Natural killer cell (primary cell): ENCODE results near the gene MIEN1. TPM values are rescaled to one million over a fixed set of nuclear protein-coding genes. Genes with fewer than 3 reads are reported as not detected.

Experiments
- ATAC-seq, 3 donors: fragments of 150-1000 bp in 2 of 3; fragments of 200-7000 bp in 1 of 3; cut with Tn5 transposase; 1 replicate in 1 of 3; 2 replicates in 2 of 3; pipeline ENCODE4 v1.10.0; 2021; ENCODE audit warnings: mild to moderate bottlenecking in 2 of 3, moderate library complexity in 2 of 3
- DNase-seq, 2 donors: peaks; one replicate each; pipeline versions ENCODE4 v3.0.0 to v3.0.0-alpha.2; 2013 to 2021; ENCODE audit warnings: mixed read lengths in 1 of 2
- H3K27ac ChIP-seq: one replicate; pipeline ENCODE4 v1.5.1; 2013; ENCODE audit warnings: mild to moderate bottlenecking, low read length
- H3K27me3 ChIP-seq: one replicate; pipeline ENCODE4 v1.6.1; 2013; ENCODE audit warnings: low read length; ENCODE audit not compliant: control insufficient read depth, insufficient read depth
- H3K36me3 ChIP-seq: one replicate; pipeline ENCODE4 v1.6.1; 2013; ENCODE audit warnings: low read length; ENCODE audit not compliant: control insufficient read depth, insufficient read depth
- H3K4me1 ChIP-seq: one replicate; pipeline ENCODE4 v1.6.1; 2013; ENCODE audit warnings: low read length; ENCODE audit not compliant: control insufficient read depth, insufficient read depth
- H3K4me3 ChIP-seq: one replicate; pipeline ENCODE4 v1.5.1; 2013; ENCODE audit warnings: low read length
- H3K9me3 ChIP-seq: one replicate; pipeline ENCODE4 v1.6.1; 2013; ENCODE audit warnings: low read length; ENCODE audit not compliant: control insufficient read depth, insufficient read depth
- H3K27ac Mint-ChIP-seq, 2 donors: one replicate each; pipeline ENCODE4 v1.8.0; 2022; ENCODE audit warnings: mild to moderate bottlenecking in 2 of 2, mixed read lengths in 2 of 2, moderate library complexity in 1 of 2
- H3K27me3 Mint-ChIP-seq, 2 donors: one replicate each; pipeline ENCODE4 v1.8.0; 2022; ENCODE audit warnings: low read depth in 2 of 2, mixed read lengths in 2 of 2
- H3K36me3 Mint-ChIP-seq: one replicate; pipeline ENCODE4 v1.8.0; 2022; ENCODE audit warnings: mixed read lengths
- H3K4me1 Mint-ChIP-seq, 2 donors: one replicate each; pipeline ENCODE4 v1.8.0; 2022; ENCODE audit warnings: mixed read lengths in 2 of 2
- H3K4me3 Mint-ChIP-seq: one replicate; pipeline ENCODE4 v1.8.0; 2022; ENCODE audit warnings: mild to moderate bottlenecking, moderate library complexity, mixed read lengths
- H3K9me3 Mint-ChIP-seq, 2 donors: one replicate each; pipeline ENCODE4 v1.8.0; 2022; ENCODE audit warnings: mixed read lengths in 2 of 2
- WGBS: methylation state at CpG from one replicate; pipeline ENCODE4 v1.1.7; 2013; ENCODE audit warnings: missing lambda C conversion rate; ENCODE audit not compliant: insufficient coverage; 5-methylcytosine and 5-hydroxymethylcytosine counted together
- intact Hi-C: fragments of 100-400 bp; cut with micrococcal nuclease; formaldehyde crosslinking; loops from one replicate; pipeline ENCODE4 v1.14.2; 2022
- total RNA-seq, 4 donors: library from RNA; stranded (reverse); fragments of 120-200 nt in 1 of 4; gene quantifications; one replicate each; pipeline versions ENCODE4 v1.2.3 to v1.2.4, GENCODE V29; 2013 to 2022
- TF ChIP-seq, protein P1 (sequence below): fragments of 200-600 bp; IDR thresholded peaks from one replicate; pipeline ENCODE4 v1.8.0; 2022; ENCODE audit warnings: antibody characterized with exemption

MIEN1 gene
- total RNA-seq, 3 donors from 2014 or later (not counting 1 experiment from before 2014, with no cell fraction given), result 48.8 to 55.2 (median 51.6) TPM

DNA sequence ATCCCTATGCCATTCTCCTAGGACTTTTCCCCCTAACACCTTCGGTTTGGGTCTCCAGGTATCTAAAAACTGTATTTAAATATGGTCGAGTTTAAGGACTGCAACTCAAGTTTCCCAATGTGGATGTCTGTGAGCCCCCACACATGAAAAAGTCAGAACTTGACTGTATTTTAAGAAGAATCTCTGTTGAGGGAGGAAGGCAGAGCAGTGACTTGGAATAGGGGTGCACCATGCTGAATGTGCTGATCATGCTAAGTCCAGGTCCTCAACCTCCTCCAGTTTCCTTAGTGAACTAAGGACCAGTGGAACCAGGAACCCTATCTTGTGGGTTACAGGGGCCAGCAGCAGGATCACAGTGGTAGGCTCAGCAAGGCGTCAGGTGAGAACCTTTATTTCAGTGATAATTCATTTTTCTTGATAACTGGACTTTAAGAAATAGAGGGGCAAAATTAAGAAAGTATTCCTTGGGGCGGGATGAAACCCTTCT, 26.9 kb upstream of the MIEN1 start:
- H3K27me3 ChIP-seq, result no peaks in the 10 kb centered on the region
- TF ChIP-seq, protein P1, sequence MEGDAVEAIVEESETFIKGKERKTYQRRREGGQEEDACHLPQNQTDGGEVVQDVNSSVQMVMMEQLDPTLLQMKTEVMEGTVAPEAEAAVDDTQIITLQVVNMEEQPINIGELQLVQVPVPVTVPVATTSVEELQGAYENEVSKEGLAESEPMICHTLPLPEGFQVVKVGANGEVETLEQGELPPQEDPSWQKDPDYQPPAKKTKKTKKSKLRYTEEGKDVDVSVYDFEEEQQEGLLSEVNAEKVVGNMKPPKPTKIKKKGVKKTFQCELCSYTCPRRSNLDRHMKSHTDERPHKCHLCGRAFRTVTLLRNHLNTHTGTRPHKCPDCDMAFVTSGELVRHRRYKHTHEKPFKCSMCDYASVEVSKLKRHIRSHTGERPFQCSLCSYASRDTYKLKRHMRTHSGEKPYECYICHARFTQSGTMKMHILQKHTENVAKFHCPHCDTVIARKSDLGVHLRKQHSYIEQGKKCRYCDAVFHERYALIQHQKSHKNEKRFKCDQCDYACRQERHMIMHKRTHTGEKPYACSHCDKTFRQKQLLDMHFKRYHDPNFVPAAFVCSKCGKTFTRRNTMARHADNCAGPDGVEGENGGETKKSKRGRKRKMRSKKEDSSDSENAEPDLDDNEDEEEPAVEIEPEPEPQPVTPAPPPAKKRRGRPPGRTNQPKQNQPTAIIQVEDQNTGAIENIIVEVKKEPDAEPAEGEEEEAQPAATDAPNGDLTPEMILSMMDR, result no peak
- Mint-ChIP-seq H3K36me3 (no peaks in the 10 kb centered on the region), H3K27me3 (no peaks in the 10 kb centered on the region), H3K4me1 (peaks cover 60 to 67% of the 10 kb centered on the region in 2 donors), H3K27ac (peak overlapping the region; percentile 94 to 99), H3K9me3 (no peaks in the 10 kb centered on the region), H3K4me3 (peak overlapping the region; percentile 79)
- DNase-seq (no peak), ATAC-seq (no peak)
- peaks cover 9% of the 10 kb centered on the region for H3K36me3 ChIP-seq
- intact Hi-C loops, result no loop called here
- no peaks in the 10 kb centered on the region for H3K9me3 ChIP-seq
- H3K4me1 ChIP-seq, result peaks cover 86% of the 10 kb centered on the region
- peak overlapping the region; percentile 96 for H3K27ac ChIP-seq
- H3K4me3 ChIP-seq, result no peak overlapping the region
- WGBS, result 76% methylated on average over 4 of the region's 4 CpGs

DNA sequence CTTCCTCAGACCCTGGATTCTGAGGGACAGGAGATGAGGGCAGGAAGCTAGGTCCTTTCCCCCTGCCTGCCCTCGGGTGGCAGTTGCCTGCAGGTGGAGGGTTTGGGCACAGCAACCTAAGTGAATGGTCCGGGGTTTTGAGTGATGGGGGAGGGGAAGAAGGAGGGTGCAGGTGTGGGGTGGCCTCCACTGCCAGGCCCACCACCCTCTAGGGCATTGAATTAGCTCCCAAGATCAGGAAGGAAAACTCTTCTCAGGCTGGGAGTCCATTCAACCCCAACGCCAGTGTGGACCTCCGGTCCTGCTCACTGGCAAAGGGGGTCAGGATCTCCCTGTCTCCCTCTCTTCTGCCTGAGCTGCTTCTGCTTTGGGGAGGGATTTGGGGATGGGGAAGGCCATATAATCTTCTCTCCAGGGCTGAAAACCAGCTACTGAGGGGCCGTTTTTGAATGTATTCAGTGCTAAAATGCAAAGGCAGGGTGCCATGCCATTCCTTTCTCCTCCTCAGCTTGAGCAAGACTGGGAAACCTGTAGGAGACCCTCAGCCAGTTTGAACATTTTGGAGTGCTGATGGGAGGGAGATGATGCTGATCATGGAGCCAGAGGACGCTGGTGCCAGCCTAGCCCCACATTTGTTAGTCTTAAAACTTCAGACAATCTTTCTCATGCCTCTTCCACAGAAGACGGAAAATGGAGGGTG, 26.2 kb upstream of the MIEN1 start:
- H3K36me3 ChIP-seq, result peaks cover 5% of the 10 kb centered on the region
- peaks cover 90% of the 10 kb centered on the region for H3K4me1 ChIP-seq
- H3K27ac ChIP-seq, result peak overlapping the region; percentile 96
- no peaks in the 10 kb centered on the region for H3K9me3 Mint-ChIP-seq
- TF ChIP-seq, protein P1, result no peak
- no peaks in the 10 kb centered on the region for H3K36me3 Mint-ChIP-seq
- H3K4me3 Mint-ChIP-seq, result peak overlapping the region; percentile 83
- peak overlapping the region; percentile 94 to 99 for H3K27ac Mint-ChIP-seq
- peaks cover 63 to 70% of the 10 kb centered on the region in 2 donors for H3K4me1 Mint-ChIP-seq
- intact Hi-C loops, result no loop called here
- H3K27me3 ChIP-seq, result no peaks in the 10 kb centered on the region
- H3K9me3 ChIP-seq, result no peaks in the 10 kb centered on the region
- no peaks in the 10 kb centered on the region for H3K27me3 Mint-ChIP-seq
- DNase-seq (no peak), ATAC-seq (no peak)
- WGBS, result 46% methylated on average over 7 of the region's 7 CpGs
- H3K4me3 ChIP-seq, result no peak overlapping the region

DNA sequence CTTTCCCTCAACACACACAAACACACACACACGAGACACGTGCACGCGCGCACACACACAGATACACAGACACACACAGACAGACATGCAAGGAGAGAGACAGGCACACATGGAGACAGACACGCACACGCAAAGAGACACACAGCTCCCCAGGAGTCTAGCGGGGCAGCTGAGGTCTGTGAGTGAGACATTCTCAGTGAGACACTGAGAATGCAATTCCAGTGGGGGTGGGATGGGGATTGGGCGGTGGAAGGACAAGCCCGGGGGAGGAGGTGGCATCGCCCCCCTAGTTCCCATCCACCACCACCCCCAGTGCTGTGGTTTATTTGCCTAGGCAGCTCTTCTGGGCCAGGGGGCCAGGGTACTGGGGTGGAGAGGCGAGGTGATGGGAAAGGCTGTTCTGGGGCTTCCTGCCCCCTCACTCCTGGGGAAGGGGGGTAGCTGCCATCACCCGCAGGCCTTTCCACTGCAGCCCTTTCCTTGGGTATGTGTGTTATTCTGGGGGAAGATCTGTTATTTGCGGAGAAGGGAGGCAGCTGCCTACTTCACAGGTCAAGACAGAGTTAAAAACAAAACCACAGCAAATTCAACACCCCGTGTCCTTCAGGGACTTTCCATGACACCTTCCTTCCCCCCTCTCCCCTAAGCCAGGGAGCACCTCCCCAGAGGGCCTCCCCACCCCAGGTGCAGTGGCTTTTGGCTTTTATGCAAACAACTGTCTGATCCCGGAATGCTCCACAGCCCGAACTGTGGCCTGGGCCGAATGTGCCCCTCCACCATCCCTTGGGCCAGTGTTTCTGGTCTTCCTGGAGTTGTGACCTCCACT, 25.4 kb upstream of the MIEN1 start:
- peak overlapping the region; percentile 96 for H3K27ac ChIP-seq
- TF ChIP-seq, protein P1, result no peak
- peak overlapping the region; percentile 13 for H3K4me3 ChIP-seq
- Mint-ChIP-seq H3K4me3 (peak overlapping the region; percentile 83), H3K27ac (peak overlapping the region; percentile 94 to 99), H3K9me3 (no peaks in the 10 kb centered on the region), H3K27me3 (no peaks in the 10 kb centered on the region), H3K4me1 (peaks cover 63 to 65% of the 10 kb centered on the region in 2 donors), H3K36me3 (no peaks in the 10 kb centered on the region)
- intact Hi-C loops, result no loop called here
- peaks cover 83% of the 10 kb centered on the region for H3K4me1 ChIP-seq
- 14% methylated on average over 12 of the region's 18 CpGs for WGBS
- H3K36me3 ChIP-seq, result peaks cover 5% of the 10 kb centered on the region
- H3K9me3 ChIP-seq, result no peaks in the 10 kb centered on the region
- no peaks in the 10 kb centered on the region for H3K27me3 ChIP-seq
- peak; percentile 49 to 87 for DNase-seq
- ATAC-seq, result peak in 2 of 3 donors; percentile 8 to 12
